Brain microvascular endothelial cell (primary cell): ENCODE data around the gene HS1BP3.

Experiments used
- DNase-seq: peaks from one replicate; pipeline ENCODE4 v3.0.0-alpha.2; 2020
- H3K27ac ChIP-seq: fragments of 250-450 bp; sonication (Bioruptor Pico); 2 replicates; pipeline ENCODE4 v1.5.1; 2020; ENCODE audit warnings: mild to moderate bottlenecking, moderate library complexity
- H3K27me3 ChIP-seq: fragments of 250-450 bp; sonication (Bioruptor Pico); replicated peaks from 2 replicates; pipeline ENCODE4 v1.5.1; 2020; ENCODE audit warnings: mild to moderate bottlenecking
- H3K36me3 ChIP-seq: fragments of 250-450 bp; sonication (Bioruptor Pico); replicated peaks from 2 replicates; pipeline ENCODE4 v1.5.1; 2020; ENCODE audit warnings: mild to moderate bottlenecking
- H3K4me3 ChIP-seq: 2 replicates; pipeline ENCODE4 v1.5.1; 2011; ENCODE audit warnings: low read depth, mild to moderate bottlenecking, control low read depth, low read length, moderate library complexity
- CTCF ChIP-seq: IDR thresholded peaks from 2 replicates; pipeline ENCODE4 v1.5.1; 2011; ENCODE audit warnings: low read depth, mild to moderate bottlenecking, moderate library complexity, low read length, control low read depth, inconsistent platforms; ENCODE audit errors: missing control alignments
- in situ Hi-C: cut with HindIII; loops from 2 replicates; pipeline ENCODE4 v1.10.0; 2017; ENCODE audit warnings: low sequenced_read_pairs, low pct_ligation_motif_present

The HS1BP3 gene

GRCh38 chr2:20572221-20572620 is 78.7 kb downstream of the HS1BP3 start:
- DNase-seq: no peak
- in situ Hi-C loops: no loop called here
- no peaks in the 10 kb centered on the region for H3K36me3 ChIP-seq
- H3K4me3 ChIP-seq: no peak overlapping the region
- no peaks in the 10 kb centered on the region for H3K27me3 ChIP-seq
- H3K27ac ChIP-seq: no peak overlapping the region
- no peak for TF ChIP-seq CTCF

GRCh38 chr2:20571644-20572215 is 79.2 kb downstream of the HS1BP3 start:
- Histone ChIP-seq H3K36me3 (no peaks in the 10 kb centered on the region), H3K27me3 (no peaks in the 10 kb centered on the region), H3K4me3 (no peak overlapping the region), H3K27ac (no peak overlapping the region)
- in situ Hi-C loops: no loop called here
- DNase-seq: no peak
- TF ChIP-seq CTCF: no peak

- in situ Hi-C loops: no loop called here
- no peak overlapping the region for H3K27ac ChIP-seq
- TF ChIP-seq CTCF: no peak
- H3K4me3 ChIP-seq: no peak overlapping the region
- H3K36me3 ChIP-seq: no peaks in the 10 kb centered on the region
- no peak for DNase-seq
- H3K27me3 ChIP-seq: no peaks in the 10 kb centered on the region
These were observed 79.7 kb downstream of the HS1BP3 start for GRCh38 chr2:20571231-20571630.

GRCh38 chr2:20570249-20570648 is 80.6 kb downstream of the HS1BP3 start:
- no peak overlapping the region for H3K27ac ChIP-seq
- H3K36me3 ChIP-seq: no peaks in the 10 kb centered on the region
- DNase-seq: no peak
- in situ Hi-C loops: no loop called here
- no peak overlapping the region for H3K4me3 ChIP-seq
- no peaks in the 10 kb centered on the region for H3K27me3 ChIP-seq
- TF ChIP-seq CTCF: no peak

GRCh38 chr2:20569464-20570223 is 81.3 kb downstream of the HS1BP3 start:
- no peak for TF ChIP-seq CTCF
- in situ Hi-C loops: no loop called here
- Histone ChIP-seq H3K36me3 (no peaks in the 10 kb centered on the region), H3K27me3 (no peaks in the 10 kb centered on the region), H3K27ac (peak overlapping the region; percentile 63), H3K4me3 (no peak overlapping the region)
- no peak for DNase-seq
